GM19468 (cell line): ENCODE data around the gene FAM53A.
"Not testable (repeated sequence)": the region's sequence is repeated elsewhere in the genome, so short reads cannot be mapped to it uniquely, and the experiment has no call there.

ENCODE experiments used
- ATAC-seq: cut with Tn5 transposase; IDR thresholded peaks from one replicate; pipeline ENCODE4 v1.9.1; 2021; ENCODE audit warnings: mild to moderate bottlenecking, moderate library complexity, moderate number of reproducible peaks; ENCODE audit not compliant: unreplicated experiment; ENCODE audit errors: extremely low read depth

FAM53A gene

GRCh38 chr4:1717129-1718094, 33.3 kb upstream of the FAM53A start:
- ATAC-seq: no peak

- ATAC-seq: no peak
Measured at GRCh38 chr4:1716065-1716945, 32.2 kb upstream of the FAM53A start.

DNA sequence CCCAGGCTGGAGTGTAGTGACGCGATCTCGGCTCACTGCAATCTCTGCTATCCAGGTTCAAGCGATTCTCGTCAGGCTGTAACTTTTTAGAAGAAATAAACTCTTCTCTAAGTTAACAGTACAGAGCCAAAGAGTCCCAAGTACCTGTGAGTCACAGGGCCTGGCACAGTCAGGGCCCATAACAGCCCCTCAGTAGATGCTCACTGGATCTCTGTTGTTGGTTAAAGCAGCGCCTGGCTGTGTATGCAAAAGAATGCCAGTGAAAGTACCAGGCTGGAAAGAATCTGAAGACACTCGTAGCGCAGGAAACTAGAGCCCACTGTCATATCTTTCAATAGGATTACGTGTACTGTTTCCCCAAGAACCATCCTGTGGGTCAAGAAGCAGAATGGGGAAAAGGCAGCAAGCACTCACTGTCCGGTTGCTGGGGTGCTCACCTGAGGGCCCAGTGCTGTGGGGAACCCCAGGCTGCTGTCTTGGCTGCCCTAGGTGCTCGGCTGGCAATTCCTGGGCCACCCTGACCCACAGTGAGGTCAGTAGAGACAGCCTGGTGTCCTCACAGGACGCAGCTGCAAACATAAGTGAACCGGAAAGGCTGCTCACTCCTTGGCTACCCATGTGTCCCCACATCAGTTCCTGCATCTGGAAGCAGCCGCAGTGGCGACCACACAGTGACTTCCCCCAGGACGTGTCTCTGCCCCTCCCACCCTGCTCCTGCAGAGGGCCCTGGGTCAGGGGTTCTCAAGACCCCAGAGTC, 31.1 kb upstream of the FAM53A start:
- no peak for ATAC-seq

DNA sequence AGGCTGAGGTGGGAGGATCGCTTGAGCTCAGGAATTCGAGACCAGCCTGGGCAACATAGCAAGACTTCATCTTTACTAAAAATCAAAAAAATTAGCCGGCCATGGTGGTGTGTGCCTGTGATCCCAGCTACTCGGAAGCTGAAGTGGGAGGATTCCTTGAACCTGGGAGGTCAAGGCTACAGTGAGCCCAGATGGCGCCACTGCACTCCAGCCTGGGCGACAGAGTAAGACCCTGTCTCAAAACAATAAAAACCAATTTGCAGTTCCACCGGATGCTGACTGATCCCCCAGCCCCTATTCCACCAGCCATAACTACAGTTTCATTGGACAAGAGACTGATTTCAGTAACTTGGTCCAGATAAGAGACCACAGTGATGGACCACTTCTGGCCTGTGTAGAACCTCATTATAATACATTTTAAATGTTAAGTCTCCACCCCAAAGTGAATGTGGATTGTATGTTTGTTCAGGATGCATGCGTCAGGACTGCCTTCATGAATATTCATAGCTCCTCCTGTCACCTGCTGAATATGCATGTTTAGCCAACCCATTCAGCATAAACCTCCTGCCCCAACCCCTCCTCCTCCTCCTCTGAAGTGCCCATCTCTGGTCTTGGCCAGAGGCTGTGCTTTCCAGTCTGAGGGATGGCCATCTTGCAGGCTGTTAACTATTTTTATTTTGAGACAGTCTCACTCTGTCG, 30.3 kb upstream of the FAM53A start:
- no peak for ATAC-seq

DNA sequence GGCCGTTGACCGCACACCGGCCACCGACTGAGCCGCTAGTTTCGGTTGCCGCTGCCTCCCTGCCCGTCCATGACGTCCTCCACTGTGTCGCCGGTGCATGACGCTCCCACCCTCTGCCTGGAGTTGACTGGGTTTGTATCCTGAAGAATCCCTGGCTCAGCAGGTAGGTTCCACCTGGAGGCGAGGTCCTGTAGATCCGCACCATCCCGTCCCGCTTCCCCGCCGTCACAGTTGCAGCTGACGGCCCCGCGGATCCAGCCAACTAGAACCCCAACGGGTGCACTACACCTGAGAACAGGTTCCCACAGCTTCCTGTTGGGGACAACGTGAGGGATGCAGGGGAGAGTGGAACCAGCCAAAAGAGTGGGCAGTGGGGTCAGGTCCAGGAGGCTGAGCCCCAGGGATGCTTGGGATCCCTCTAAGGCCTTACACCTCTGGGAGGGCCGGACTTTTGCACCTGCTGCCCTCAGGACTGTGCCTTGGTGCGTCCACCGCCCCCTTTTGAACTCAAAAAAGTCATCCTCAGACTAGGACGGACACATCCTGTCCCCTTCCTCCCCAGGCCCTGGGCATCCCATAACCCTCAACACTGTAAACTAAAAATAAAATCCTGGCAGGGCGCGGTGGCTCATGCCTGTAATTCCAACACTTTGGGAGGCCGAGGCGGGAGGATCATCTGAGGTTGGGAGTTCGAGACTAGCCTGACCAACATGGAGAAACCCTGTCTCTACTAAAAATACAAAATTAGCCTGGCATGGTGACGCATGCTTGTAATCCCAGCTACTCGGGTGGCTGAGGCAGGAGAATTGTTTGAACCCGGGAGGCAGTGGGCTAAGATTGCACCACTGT, 29.1 kb upstream of the FAM53A start:
- ATAC-seq: no peak

DNA sequence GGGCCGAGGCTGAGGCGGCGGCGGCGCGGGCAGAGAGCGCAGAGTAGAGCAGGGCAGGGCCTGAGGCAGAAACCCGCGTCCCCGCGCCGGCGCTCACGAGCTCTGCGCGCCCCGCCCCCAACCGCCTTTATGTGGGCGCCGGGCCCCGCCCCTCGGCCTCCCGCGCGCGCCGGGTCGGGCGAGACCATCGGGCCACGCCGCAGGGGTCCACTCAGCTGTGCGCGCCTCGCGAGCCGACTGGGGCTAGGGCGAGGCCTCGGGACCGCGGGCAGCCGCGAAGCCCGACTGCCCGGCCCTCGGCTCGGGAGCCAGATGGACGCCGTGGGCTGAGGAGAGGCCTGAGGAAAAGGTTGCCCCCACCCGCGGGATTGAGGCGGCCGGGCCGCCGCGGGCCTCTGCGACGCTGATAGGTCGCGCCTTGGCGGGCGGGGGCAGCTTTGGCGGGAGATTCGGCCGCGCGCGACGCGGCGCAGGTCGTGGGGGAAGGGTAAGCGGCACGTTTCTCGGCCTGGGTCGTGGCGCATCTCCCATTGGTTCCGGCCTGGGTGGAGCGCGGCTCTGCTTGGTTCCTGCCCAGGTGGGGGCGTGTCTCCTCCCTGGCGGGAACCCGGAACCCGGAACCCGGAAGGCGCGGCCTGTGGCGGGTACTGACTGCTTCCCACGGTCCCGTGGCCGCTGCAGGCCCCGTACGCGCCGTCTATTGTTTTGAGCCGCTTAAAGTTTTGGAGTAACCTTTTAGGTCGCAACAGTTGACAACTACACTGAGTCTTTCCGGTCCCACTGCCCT, 28.3 kb upstream of the FAM53A start, which contains the start of gene SLBP:
Gene SLBP (minus strand): TSS at position 104 of the 787 bp plus-strand sequence. CDS start 131 bp downstream, outside the sequence.
- peak; percentile 35 for ATAC-seq

DNA sequence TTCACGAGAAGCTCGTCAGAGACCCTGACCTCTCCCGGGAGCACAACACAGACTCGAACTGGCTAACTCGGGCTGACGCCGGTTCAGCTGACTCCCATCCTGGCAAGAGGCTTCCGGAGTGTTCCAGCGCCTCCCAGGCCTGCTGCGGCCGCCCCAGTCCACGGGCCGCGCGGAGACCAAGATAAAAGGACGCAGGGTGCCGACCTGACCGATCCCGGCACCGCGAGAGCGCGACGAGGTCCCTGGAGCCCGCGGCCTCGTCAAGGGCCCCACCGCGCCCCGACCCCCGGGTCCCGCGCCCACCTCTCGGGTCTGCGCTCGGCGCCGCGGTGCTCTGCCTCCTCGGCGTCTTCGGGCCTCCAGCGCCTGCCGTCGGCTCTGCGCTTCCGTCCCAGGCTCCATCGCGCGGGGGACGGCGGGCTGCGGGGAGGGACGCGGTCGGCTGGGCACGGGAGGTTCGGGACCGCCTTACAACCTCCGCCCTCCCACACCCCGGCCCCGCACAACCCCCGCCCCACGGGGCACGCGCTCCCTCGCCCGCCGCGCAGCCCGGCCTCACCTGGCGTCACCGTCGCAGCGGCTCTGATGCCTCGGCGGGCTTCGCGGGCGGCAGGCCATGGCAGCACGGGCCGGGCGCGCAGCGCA, 27.6 kb upstream of the FAM53A start:
- no peak for ATAC-seq

- no peak for ATAC-seq
Measured at GRCh38 chr4:1711055-1711570, 27.0 kb upstream of the FAM53A start.

GRCh38 chr4:1708581-1708980, 24.5 kb upstream of the FAM53A start:
- ATAC-seq: no peak

DNA sequence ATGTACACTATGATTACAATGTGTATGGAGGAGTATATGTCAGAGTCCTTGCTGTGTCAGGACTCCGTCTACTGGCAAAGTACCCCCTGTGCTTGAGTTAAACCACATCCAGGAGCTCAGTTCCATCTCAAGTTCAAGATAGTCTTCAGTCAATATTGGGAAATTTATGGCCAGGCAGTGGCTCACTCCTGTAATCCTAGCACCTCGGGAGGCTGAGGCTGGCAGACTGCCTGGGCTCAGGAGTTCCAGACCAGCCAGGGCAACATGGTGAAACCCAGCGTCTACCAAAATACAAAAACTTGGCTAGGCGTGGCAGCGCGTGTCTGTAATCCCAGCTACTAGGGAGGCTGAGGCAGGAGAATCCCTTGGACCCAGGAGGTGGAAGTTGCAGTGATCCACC, 22.2 kb upstream of the FAM53A start:
- no peak for ATAC-seq

GRCh38 chr4:1705732-1706131, 21.6 kb upstream of the FAM53A start:
- no peak for ATAC-seq

DNA sequence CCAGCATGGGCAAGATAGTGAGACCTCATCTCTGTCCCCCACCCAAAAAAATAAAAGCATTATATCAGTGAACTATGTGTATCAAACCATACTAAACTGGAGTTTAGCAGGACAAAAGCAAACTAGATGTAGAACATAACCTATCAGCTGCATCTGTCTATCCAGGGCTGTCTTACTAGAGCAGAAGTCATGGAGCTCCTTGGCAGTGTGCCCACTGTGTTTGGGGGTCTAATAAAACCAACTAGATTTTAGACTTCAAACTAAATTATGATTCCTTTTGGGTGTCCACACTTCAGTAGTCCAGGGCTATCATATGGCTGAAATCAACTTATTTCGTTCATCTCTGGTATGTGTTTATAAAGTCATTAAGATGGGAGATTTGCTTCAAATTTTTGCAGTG, 19.8 kb upstream of the FAM53A start:
- no peak for ATAC-seq

DNA sequence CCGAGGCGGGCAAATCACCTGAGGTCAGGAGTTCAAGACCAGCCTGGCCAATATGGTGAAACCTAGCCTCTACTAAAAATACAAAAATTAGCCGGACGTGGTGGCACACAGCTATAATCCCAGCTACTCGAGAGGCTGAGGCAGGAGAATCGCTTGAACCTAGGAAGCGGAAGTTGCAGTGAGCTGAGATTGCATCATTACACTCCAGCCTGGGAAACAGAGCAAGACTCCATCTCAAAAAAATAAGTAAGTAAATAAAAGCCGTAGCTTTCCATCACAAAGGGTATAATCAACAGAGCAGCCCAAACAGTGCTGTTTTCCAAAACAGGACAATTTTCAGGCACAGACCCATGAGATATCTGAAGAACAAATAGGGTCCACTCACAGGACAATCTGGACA, 17.6 kb upstream of the FAM53A start:
- ATAC-seq: not testable (repeated sequence)

DNA sequence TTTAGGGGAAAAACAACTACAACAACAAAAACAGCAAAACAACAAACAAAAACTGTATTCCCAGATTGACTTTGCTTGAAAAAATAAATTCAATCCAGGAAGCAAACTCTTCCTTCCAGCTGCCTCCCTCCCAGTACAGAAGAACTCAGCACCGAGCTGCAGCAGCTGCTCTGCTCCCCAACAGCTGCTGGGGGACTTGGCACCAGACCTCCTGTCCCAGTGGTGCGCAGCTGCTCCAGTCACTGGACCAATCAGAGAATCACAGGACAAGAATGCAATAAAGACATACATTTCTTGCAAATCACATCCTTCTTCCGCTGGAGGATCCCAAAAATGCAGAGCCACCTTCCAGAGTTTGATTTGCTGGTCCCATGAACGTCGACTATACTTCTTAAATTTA, 11.8 kb upstream of the FAM53A start:
- ATAC-seq: no peak

DNA sequence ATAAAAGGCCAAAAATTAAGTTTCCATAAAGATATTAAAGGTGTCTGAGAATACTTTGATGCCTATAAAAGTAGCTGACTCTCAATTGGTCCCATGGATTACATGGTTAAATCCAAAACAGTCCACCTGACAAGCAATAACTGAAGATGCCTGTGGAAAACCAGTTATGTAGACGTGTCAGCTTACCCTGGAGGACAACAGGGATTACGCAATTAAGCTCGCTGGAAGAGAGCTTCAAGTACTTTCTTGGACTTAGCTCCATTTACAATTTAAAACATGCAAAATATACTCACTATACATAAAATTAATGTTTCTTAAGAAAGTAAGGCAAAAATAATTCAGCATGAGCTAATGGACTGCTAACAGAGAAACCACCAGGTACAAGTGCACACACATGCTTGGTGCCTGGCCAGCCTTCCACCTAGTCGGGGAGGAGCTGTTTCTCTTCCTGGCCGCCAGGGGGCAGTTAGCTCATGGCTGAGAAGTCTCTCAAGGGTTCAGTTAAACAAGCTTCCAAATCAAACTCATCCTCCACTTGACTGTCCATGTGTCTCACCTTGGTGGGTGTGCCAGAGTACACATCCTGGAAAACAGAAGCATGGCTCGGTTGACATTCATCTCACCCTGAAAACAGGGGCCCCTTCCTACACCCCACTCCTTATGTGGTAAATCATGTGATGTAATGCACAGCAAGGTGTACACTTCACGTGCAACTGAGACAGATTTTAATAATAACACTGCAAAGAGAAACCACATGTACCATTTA, 9.2 kb upstream of the FAM53A start:
- no peak for ATAC-seq

DNA sequence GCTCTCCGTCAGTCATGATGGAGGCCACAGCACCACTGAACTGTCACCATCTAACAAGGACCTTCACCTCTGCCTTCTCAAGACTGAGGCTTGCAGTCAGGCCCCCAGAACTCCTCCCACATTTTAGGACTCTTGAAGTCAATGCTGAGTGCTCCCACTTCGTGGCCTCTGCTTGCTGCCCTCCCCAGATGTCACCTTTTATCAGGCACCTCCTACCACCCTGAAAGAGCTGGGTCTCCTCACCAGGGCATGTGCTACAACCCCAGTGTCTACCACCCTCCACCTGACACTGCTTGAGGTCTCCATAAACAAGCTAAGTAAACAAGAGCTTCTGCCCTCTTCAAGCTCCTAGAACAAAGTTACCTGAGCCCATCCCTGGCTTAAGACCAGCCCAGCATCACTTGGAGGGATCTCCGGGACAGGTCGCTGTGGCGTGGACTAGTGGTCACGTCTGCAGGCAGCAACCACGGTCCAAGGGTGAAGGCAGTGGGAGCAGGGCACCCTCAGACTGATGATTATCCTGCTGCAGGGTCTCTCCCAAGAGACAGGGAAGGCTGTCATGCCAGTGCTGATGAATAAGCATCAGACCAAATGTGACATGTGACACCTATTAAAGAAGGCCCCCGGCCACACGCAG, 7.7 kb upstream of the FAM53A start:
- ATAC-seq: no peak
